HFF-Myc (cell line): ENCODE results near the gene MYLK.
A peak's percentile ranks its signal among the peaks of the same experiment; 100 is the strongest.

Experiments
- DNase-seq: peaks from one replicate; pipeline ENCODE4 v3.0.0-alpha.2; 2011; ENCODE audit warnings: low read depth; ENCODE audit errors: extremely low read depth
- H3K4me3 ChIP-seq: replicated peaks from 2 replicates; pipeline ENCODE4 v1.5.1; 2011; ENCODE audit warnings: low read depth, mild to moderate bottlenecking, control low read depth, low read length
- CTCF ChIP-seq: IDR thresholded peaks from 2 replicates; pipeline ENCODE4 v1.5.1; 2012; ENCODE audit warnings: mild to moderate bottlenecking, low read depth, low read length, control low read depth; ENCODE audit errors: missing control alignments

MYLK gene

GRCh38 chr3:123658852-123659206, 225.3 kb downstream of the MYLK start:
- DNase-seq = no peak
- no peak overlapping the region for H3K4me3 ChIP-seq
- TF ChIP-seq CTCF = no peak

GRCh38 chr3:123658118-123658851, 225.8 kb downstream of the MYLK start:
- no peak for TF ChIP-seq CTCF
- DNase-seq = no peak
- H3K4me3 ChIP-seq = no peak overlapping the region

- H3K4me3 ChIP-seq = no peak overlapping the region
- DNase-seq = no peak
- no peak for TF ChIP-seq CTCF
These were observed 226.6 kb downstream of the MYLK start for GRCh38 chr3:123657568-123657967.

- no peak overlapping the region for H3K4me3 ChIP-seq
- no peak for DNase-seq
- no peak for TF ChIP-seq CTCF
These were observed 227.0 kb downstream of the MYLK start for GRCh38 chr3:123657111-123657510.

- peak; percentile 31 for TF ChIP-seq CTCF
- H3K4me3 ChIP-seq = no peak overlapping the region
- DNase-seq = no peak
These were observed 227.4 kb downstream of the MYLK start for GRCh38 chr3:123656691-123657090.

GRCh38 chr3:123656274-123656673, 227.9 kb downstream of the MYLK start:
- no peak overlapping the region for H3K4me3 ChIP-seq
- TF ChIP-seq CTCF = no peak
- DNase-seq = no peak

- no peak overlapping the region for H3K4me3 ChIP-seq
- TF ChIP-seq CTCF = no peak
- no peak for DNase-seq
These were observed 228.7 kb downstream of the MYLK start for GRCh38 chr3:123655400-123655799.
